HepG2 (cell line): Measurements from ENCODE around the gene LAMA5. TPM values are rescaled to one million over a fixed set of nuclear protein-coding genes. Genes with fewer than 3 reads are reported as not detected.

ENCODE experiments used
- ATAC-seq: fragments of 200-7000 bp; cut with Tn5 transposase; 3 replicates; pipeline ENCODE4 v1.9.1; 2020; ENCODE audit warnings: mild to moderate bottlenecking, moderate library complexity
- BruUV-seq: library from RNA; stranded (reverse); fragments of 400-500 nt; replicated peaks from 2 replicates; lab custom pipeline; 2021; lab: Mats Ljungman, UMichigan
- CTCF ChIA-PET: fragments of 300-600 bp; formaldehyde crosslinking; extraction: SDS; loops from one replicate; lab custom pipeline; 2021; ENCODE audit warnings: low total read pairs, inconsistent platforms, low intra/inter-chr PET ratio; lab: Yijun Ruan, JAX
- POLR2A ChIA-PET: fragments of 350-600 bp; sonication (Branson Sonifier 250); formaldehyde crosslinking; loops from one replicate; lab custom pipeline; 2020; ENCODE audit warnings: antibody characterized with exemption, inconsistent platforms; lab: Yijun Ruan, JAX
- DNase-seq: peaks from one replicate; pipeline ENCODE4 v3.0.0-alpha.2; 2015; ENCODE audit warnings: low spot score
- FAIRE-seq: peaks from 3 replicates; lab custom pipeline; 2011; peaks lifted over from hg19 to GRCh38; lab: Jason Lieb, UNC
- H2AFZ ChIP-seq: one replicate; pipeline ENCODE4 v1.6.1; 2011; ENCODE audit warnings: low read length, inconsistent platforms
- H3K27ac ChIP-seq: fragments of 300-600 bp; 3 replicates; pipeline ENCODE4 v1.8.0; 2011; ENCODE audit warnings: mixed run types, mild to moderate bottlenecking, mixed read lengths, low read length, inconsistent platforms; ENCODE audit not compliant: insufficient read depth; ENCODE audit errors: extremely low read length
- H3K27me3 ChIP-seq, 2 experiments: fragments of 200-600 bp in 1 of 2; 2 replicates in 1 of 2; 3 replicates in 1 of 2; pipeline versions ENCODE4 v1.6.0 to v1.8.0; 2011; ENCODE audit warnings: low read length in 2 of 2, mild to moderate bottlenecking in 2 of 2, moderate library complexity in 2 of 2, inconsistent platforms in 1 of 2; ENCODE audit not compliant: insufficient read depth in 2 of 2, control insufficient read depth in 1 of 2
- H3K36me3 ChIP-seq, 2 experiments: fragments of 200-600 bp in 1 of 2; replicated peaks in 1 of 2; 2 replicates in 1 of 2; 3 replicates in 1 of 2; pipeline versions ENCODE4 v1.5.1 to v1.8.0; 2011; ENCODE audit warnings: low read length in 2 of 2, inconsistent platforms in 1 of 2; ENCODE audit not compliant: insufficient read depth in 2 of 2, control insufficient read depth in 1 of 2
- H3K4me1 ChIP-seq: 2 replicates; pipeline ENCODE4 v1.5.1; 2012; ENCODE audit warnings: low read length, inconsistent platforms; ENCODE audit not compliant: insufficient read depth
- H3K4me2 ChIP-seq: 2 replicates; pipeline ENCODE4 v1.6.0; 2011; ENCODE audit warnings: low read depth, low read length, inconsistent platforms
- H3K4me3 ChIP-seq, 3 experiments: fragments of 200-600 bp in 1 of 3; sonication (generic), shearing (Covaris generic) in 1 of 3; replicated peaks in 1 of 3; 2 replicates each; pipeline ENCODE4 v1.5.1; 2011 to 2016; ENCODE audit warnings: low read length in 3 of 3, inconsistent platforms in 2 of 3, low read depth in 2 of 3, mild to moderate bottlenecking in 2 of 3, control low read depth in 1 of 3, mixed read lengths in 1 of 3; ENCODE audit not compliant: insufficient read depth in 1 of 3
- H3K79me2 ChIP-seq: one replicate; pipeline ENCODE4 v1.6.1; 2011; ENCODE audit warnings: low read length, inconsistent platforms; ENCODE audit not compliant: insufficient read depth
- H3K9ac ChIP-seq: 2 replicates; pipeline ENCODE4 v1.6.0; 2011; ENCODE audit warnings: mild to moderate bottlenecking, low read depth, low read length, inconsistent platforms; ENCODE audit not compliant: insufficient read depth
- H3K9me3 ChIP-seq: 2 replicates; pipeline ENCODE4 v1.5.1; 2012; ENCODE audit warnings: mild to moderate bottlenecking, low read length
- H4K20me1 ChIP-seq: 2 replicates; pipeline ENCODE4 v1.6.0; 2011; ENCODE audit warnings: inconsistent platforms, mild to moderate bottlenecking, low read length, moderate library complexity; ENCODE audit not compliant: insufficient read depth
- ATF3 ChIP-seq: sonication (generic); formaldehyde crosslinking; IDR thresholded peaks from 2 replicates; pipeline ENCODE4 v1.4.0; 2020; ENCODE audit warnings: missing genetic modification reagents
- FOXJ3 ChIP-seq: sonication (generic); formaldehyde crosslinking; IDR thresholded peaks from 2 replicates; pipeline ENCODE4 v1.4.0; 2020; ENCODE audit warnings: missing genetic modification reagents, mild to moderate bottlenecking, borderline replicate concordance
- REST ChIP-seq, 2 experiments: IDR thresholded peaks; 2 replicates each; pipeline ENCODE4 v1.6.1; 2011 to 2012; ENCODE audit warnings: low read length in 2 of 2, borderline replicate concordance in 1 of 2, low read depth in 1 of 2, mild to moderate bottlenecking in 1 of 2, moderate library complexity in 1 of 2
- SAP130 ChIP-seq: IDR thresholded peaks from 2 replicates; pipeline ENCODE4 v1.6.1; 2016; ENCODE audit warnings: low read depth
- SNAPC2 ChIP-seq: sonication (generic); formaldehyde crosslinking; IDR thresholded peaks from 2 replicates; pipeline ENCODE4 v1.8.1; 2022; ENCODE audit warnings: mild to moderate bottlenecking, missing genetic modification reagents
- SPEN ChIP-seq: sonication (generic); formaldehyde crosslinking; IDR thresholded peaks from 2 replicates; pipeline ENCODE4 v1.5.1; 2020; ENCODE audit warnings: low read depth, mild to moderate bottlenecking, missing genetic modification reagents
- ZNF335 ChIP-seq: sonication (generic); formaldehyde crosslinking; IDR thresholded peaks from 2 replicates; pipeline ENCODE4 v1.4.0; 2020; ENCODE audit warnings: missing genetic modification reagents
- ZNF564 ChIP-seq: sonication (generic); formaldehyde crosslinking; IDR thresholded peaks from 2 replicates; pipeline ENCODE4 v1.8.1; 2023; ENCODE audit warnings: mild to moderate bottlenecking, missing genetic modification reagents
- ZNF784 ChIP-seq: sonication (generic); formaldehyde crosslinking; IDR thresholded peaks from 2 replicates; pipeline ENCODE4 v1.5.1; 2020; ENCODE audit warnings: missing genetic modification reagents, mild to moderate bottlenecking, borderline replicate concordance
- WGBS: methylation state at CpG from one replicate; pipeline ENCODE4 v1.1.6; 2017; ENCODE audit warnings: low lambda C conversion rate; 5-methylcytosine and 5-hydroxymethylcytosine counted together
- in situ Hi-C: cut with HindIII; loops from 2 replicates; pipeline ENCODE4 v1.10.0; 2017; ENCODE audit warnings: low pct_unique_long_range_greater_than_20kb; ENCODE audit not compliant: extremely low pct_ligation_motif_present
- intact Hi-C: fragments of 100-400 bp; cut with micrococcal nuclease; formaldehyde crosslinking; loops from one replicate; pipeline ENCODE4 v1.10.0; 2022; ENCODE audit not compliant: unreplicated experiment
- polyA plus RNA-seq, 8 experiments: library from polyadenylated mRNA; depleted of rRNA in 3 of 8; stranded (reverse) in 7 of 8; unstranded in 1 of 8; fragments of >200 nt; fragmentation: Illumina TruSeq in 4 of 8; extraction: Trizol in 4 of 8; gene quantifications; 2 replicates each; pipeline versions ENCODE4 v1.2.1 to v1.2.3, GENCODE V29; 2011 to 2016; ENCODE audit warnings: low read depth in 4 of 8, missing spikeins in 1 of 8, mixed read lengths in 1 of 8; ENCODE audit not compliant: insufficient read depth in 1 of 8
- total RNA-seq, 5 experiments: library from RNA; depleted of rRNA; stranded (reverse); fragments of >200 nt; fragmentation: Illumina TruSeq; extraction: Trizol; gene quantifications; 2 replicates each; pipeline ENCODE4 v1.2.3, GENCODE V29; 2016; ENCODE audit warnings: low read depth in 1 of 5

LAMA5 gene
- total and polyA plus RNA-seq, 2 of the 13 experiments (the other 11 are each of a cell fraction or from before 2014, with no cell fraction given) = 21.0 to 44.7 TPM

- TF ChIP-seq REST (IDR thresholded peaks at IDR 0.05; ENCODE audit: borderline replicate concordance in 1 of 2, low read depth in 1 of 2, low read length in 2 of 2) (no peak), FOXJ3 (CRISPR knock-in tag) (no peak), ZNF564 (CRISPR knock-in tag) (no peak), ZNF335 (CRISPR knock-in tag) (no peak)
Measured at GRCh38 chr20:62304331-62305148, 62.6 kb downstream of the LAMA5 start (continued).

- intact Hi-C loops = no loop called here
- FAIRE-seq = peak; percentile 98
- BruUV-seq = no TSS peak
- TF ChIP-seq ZNF784 (no peak), SPEN (no peak; the same call in 1 of the 2 replicates), ATF3 (peak; percentile 32; the same call in 1 of the 2 replicates), REST (IDR thresholded peaks at IDR 0.05; ENCODE audit: borderline replicate concordance in 1 of 2, low read depth in 1 of 2, low read length in 2 of 2) (no peak), SAP130 (CRISPR knock-in tag) (peak; percentile 91), SNAPC2 (CRISPR knock-in tag) (peak; percentile 42; the same call in 1 of the 2 replicates)
Measured at GRCh38 chr20:62303340-62304226, 63.5 kb downstream of the LAMA5 start.

More at GRCh38 chr20:62303340-62304226, 63.5 kb downstream of the LAMA5 start:
- peaks cover 25% of the 10 kb centered on the region for H4K20me1 ChIP-seq
- peak; percentile 89 for DNase-seq
- CTCF ChIA-PET = interaction anchor here (3.3 to 6.1 kb wide), 3 partner anchors 65 to 80 kb away, joined by 10 to 73 read pairs (median 57); no protein-coding TSS in a partner anchor
- H3K79me2 ChIP-seq = peaks cover 32% of the 10 kb centered on the region
- no peaks in the 10 kb centered on the region; a peak in 1 of 5 replicates for H3K27me3 ChIP-seq
- H3K9me3 ChIP-seq = no peaks in the 10 kb centered on the region
- POLR2A ChIA-PET = interaction anchor here (0.9 to 8.3 kb wide), 8 partner anchors 11 to 182 kb away, joined by 3 to 187 read pairs (median 11); partner anchors contain the start of genes LAMA5 and RPS21
- WGBS = under 1% methylated on average over 47 of the region's 66 CpGs
- H3K4me1 ChIP-seq = peaks cover 44% of the 10 kb centered on the region
- peak; percentile 62 for ATAC-seq
- in situ Hi-C loops = loop anchor here (5.0 kb wide), 1 partner anchor 64 kb away; the partner anchor contains the start of gene LAMA5
- H2AFZ ChIP-seq = no peak overlapping the region
- H3K9ac ChIP-seq = peak overlapping the region; percentile 91
- peak overlapping the region; percentile 99 for H3K4me2 ChIP-seq
- H3K27ac ChIP-seq = peak overlapping the region; percentile 97
- peaks cover 25 to 42% of the 10 kb centered on the region in 2 experiments for H3K36me3 ChIP-seq
- peak overlapping the region; percentile 70 to 98 (median 93) for H3K4me3 ChIP-seq
